ENCODE results near the gene FLNC.

DNA sequence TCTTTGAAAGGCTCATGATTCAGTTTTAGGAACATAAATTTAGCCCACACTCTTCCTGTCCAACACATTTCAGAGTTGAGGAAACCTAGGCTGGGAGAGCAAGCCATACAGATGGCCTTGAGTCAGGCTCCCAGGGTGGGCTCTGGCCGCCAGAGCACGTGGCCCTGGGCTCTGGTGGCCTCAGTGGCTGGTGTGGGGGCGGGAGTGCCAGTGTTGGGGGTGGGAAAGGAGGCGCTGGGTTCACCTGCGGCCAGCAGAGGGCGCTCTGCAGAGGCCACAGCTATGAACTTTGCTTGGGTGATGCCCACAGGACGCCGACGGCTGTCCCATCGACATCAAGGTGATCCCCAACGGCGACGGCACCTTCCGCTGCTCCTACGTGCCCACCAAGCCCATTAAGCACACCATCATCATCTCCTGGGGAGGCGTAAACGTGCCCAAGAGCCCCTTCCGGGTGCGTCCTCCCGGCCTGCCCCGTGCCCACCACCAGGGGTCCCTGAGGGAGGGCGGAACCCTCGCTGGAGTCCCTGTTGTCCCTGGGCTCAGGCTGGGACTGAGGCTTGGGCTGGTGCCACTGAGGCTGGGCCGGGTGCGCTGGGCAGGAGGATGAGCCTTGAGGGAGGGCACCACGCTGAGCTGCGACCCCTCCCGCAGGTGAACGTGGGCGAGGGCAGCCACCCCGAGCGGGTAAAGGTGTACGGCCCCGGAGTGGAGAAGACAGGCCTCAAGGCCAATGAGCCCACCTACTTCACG, 11.9 kb downstream of the FLNC start:
- TF ChIP-seq, protein P1, sequence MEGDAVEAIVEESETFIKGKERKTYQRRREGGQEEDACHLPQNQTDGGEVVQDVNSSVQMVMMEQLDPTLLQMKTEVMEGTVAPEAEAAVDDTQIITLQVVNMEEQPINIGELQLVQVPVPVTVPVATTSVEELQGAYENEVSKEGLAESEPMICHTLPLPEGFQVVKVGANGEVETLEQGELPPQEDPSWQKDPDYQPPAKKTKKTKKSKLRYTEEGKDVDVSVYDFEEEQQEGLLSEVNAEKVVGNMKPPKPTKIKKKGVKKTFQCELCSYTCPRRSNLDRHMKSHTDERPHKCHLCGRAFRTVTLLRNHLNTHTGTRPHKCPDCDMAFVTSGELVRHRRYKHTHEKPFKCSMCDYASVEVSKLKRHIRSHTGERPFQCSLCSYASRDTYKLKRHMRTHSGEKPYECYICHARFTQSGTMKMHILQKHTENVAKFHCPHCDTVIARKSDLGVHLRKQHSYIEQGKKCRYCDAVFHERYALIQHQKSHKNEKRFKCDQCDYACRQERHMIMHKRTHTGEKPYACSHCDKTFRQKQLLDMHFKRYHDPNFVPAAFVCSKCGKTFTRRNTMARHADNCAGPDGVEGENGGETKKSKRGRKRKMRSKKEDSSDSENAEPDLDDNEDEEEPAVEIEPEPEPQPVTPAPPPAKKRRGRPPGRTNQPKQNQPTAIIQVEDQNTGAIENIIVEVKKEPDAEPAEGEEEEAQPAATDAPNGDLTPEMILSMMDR (IDR thresholded peaks at IDR 0.05) = peak; percentile 24 to 84 (median 55)
- no peak for TF ChIP-seq POLR2A (IDR thresholded peaks at IDR 0.05)

Measured in esophagus squamous epithelium (tissue), 4 donors.